Neural progenitor cell (in vitro differentiated cells): ENCODE data around the gene PTGR2.

Experiments
- EZH2 ChIP-seq: fragments of 200-600 bp; sonication (generic); IDR thresholded peaks from 2 replicates; pipeline ENCODE4 v1.6.1; 2017; ENCODE audit warnings: antibody characterized with exemption, mild to moderate bottlenecking, moderate library complexity
- TF ChIP-seq, protein P1 (sequence below): fragments of 200-600 bp; sonication (generic); IDR thresholded peaks from 2 replicates; pipeline ENCODE4 v1.5.1; 2017; ENCODE audit warnings: antibody characterized with exemption, mild to moderate bottlenecking

DNA sequence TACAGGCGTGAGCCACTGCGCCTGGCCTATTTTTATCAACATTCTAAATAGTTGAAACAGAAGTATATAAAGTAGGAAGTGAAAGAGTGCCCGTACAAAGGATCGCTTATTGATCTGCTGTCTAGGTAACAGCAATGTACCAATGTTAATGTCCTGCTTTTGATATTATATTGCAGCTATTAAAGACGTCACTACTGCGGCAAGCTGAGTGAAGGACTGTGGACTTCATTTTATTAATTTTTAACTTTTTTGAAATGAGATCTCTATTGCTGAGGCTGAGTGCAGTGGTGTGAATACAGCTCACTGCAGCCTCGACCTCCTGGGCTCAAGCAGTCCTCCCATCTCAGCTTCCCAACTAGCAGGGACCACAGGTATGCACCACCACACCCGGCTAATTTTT lies 10.8 kb downstream of the PTGR2 start:
- no peak for TF ChIP-seq EZH2
- TF ChIP-seq, protein P1, sequence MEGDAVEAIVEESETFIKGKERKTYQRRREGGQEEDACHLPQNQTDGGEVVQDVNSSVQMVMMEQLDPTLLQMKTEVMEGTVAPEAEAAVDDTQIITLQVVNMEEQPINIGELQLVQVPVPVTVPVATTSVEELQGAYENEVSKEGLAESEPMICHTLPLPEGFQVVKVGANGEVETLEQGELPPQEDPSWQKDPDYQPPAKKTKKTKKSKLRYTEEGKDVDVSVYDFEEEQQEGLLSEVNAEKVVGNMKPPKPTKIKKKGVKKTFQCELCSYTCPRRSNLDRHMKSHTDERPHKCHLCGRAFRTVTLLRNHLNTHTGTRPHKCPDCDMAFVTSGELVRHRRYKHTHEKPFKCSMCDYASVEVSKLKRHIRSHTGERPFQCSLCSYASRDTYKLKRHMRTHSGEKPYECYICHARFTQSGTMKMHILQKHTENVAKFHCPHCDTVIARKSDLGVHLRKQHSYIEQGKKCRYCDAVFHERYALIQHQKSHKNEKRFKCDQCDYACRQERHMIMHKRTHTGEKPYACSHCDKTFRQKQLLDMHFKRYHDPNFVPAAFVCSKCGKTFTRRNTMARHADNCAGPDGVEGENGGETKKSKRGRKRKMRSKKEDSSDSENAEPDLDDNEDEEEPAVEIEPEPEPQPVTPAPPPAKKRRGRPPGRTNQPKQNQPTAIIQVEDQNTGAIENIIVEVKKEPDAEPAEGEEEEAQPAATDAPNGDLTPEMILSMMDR = no peak
